ENCODE measurements around the gene LTC4S. TPM values are rescaled to one million over a fixed set of nuclear protein-coding genes. Genes with fewer than 3 reads are reported as not detected.

LTC4S gene
- total RNA-seq, 2 donors from 2014 or later: 5.3 to 5.4 TPM

GRCh38 chr5:179822444-179822990, 28.7 kb downstream of the LTC4S start:
- Histone ChIP-seq H3K27ac (no peak overlapping the region), H3K4me1 (peaks cover 61% of the 10 kb centered on the region), H3K27me3 (no peaks in the 10 kb centered on the region), H3K9me3 (no peaks in the 10 kb centered on the region), H3K36me3 (peaks cover 16% of the 10 kb centered on the region), H3K4me3 (peak overlapping the region; percentile 100), H3K9ac (ENCODE audit: low read depth in 2 of 2, low read length in 2 of 2) (peak overlapping the region; percentile 5 to 72)
- no peak for TF ChIP-seq CTCF (IDR thresholded peaks at IDR 0.05)
- intact Hi-C loops (cut with DNase I): no loop called here
- DNase-seq: no peak

GRCh38 chr5:179823937-179824744, 30.4 kb downstream of the LTC4S start:
- Histone ChIP-seq H3K9me3 (no peaks in the 10 kb centered on the region), H3K27me3 (no peaks in the 10 kb centered on the region), H3K4me1 (peaks cover 56% of the 10 kb centered on the region), H3K4me3 (no peak overlapping the region), H3K9ac (ENCODE audit: low read depth in 2 of 2, low read length in 2 of 2) (peak overlapping the region in 1 of 2 donors; percentile 46), H3K27ac (no peak overlapping the region), H3K36me3 (peaks cover 16% of the 10 kb centered on the region)
- intact Hi-C loops (cut with DNase I): no loop called here
- DNase-seq: peak; percentile 15
- TF ChIP-seq CTCF (IDR thresholded peaks at IDR 0.05): no peak

GRCh38 chr5:179824745-179825112, 30.9 kb downstream of the LTC4S start:
- H3K9me3 ChIP-seq: no peaks in the 10 kb centered on the region
- no peaks in the 10 kb centered on the region for H3K27me3 ChIP-seq
- peaks cover 16% of the 10 kb centered on the region for H3K36me3 ChIP-seq
- peaks cover 51% of the 10 kb centered on the region for H3K4me1 ChIP-seq
- H3K9ac ChIP-seq (ENCODE audit: low read depth in 2 of 2, low read length in 2 of 2): peak overlapping the region in 1 of 2 donors; percentile 70
- DNase-seq: no peak
- TF ChIP-seq CTCF (IDR thresholded peaks at IDR 0.05): no peak
- intact Hi-C loops (cut with DNase I): no loop called here
- H3K27ac ChIP-seq: no peak overlapping the region
- H3K4me3 ChIP-seq: no peak overlapping the region

GRCh38 chr5:179825655-179826182, 31.9 kb downstream of the LTC4S start:
- no peak overlapping the region for H3K4me3 ChIP-seq
- peak; percentile 80 for DNase-seq
- peak overlapping the region; percentile 60 for H3K27ac ChIP-seq
- TF ChIP-seq CTCF (IDR thresholded peaks at IDR 0.05): no peak
- H3K9ac ChIP-seq (ENCODE audit: low read depth in 2 of 2, low read length in 2 of 2): peak overlapping the region; percentile 26 to 70
- intact Hi-C loops (cut with DNase I): no loop called here
- H3K27me3 ChIP-seq: no peaks in the 10 kb centered on the region
- peaks cover 16% of the 10 kb centered on the region for H3K36me3 ChIP-seq
- H3K9me3 ChIP-seq: no peaks in the 10 kb centered on the region
- H3K4me1 ChIP-seq: peaks cover 45% of the 10 kb centered on the region

GRCh38 chr5:179827680-179828079, 33.9 kb downstream of the LTC4S start:
- Histone ChIP-seq H3K9me3 (no peaks in the 10 kb centered on the region), H3K4me3 (no peak overlapping the region), H3K4me1 (peaks cover 39% of the 10 kb centered on the region), H3K9ac (ENCODE audit: low read depth in 2 of 2, low read length in 2 of 2) (peak overlapping the region in 1 of 2 donors; percentile 57), H3K27me3 (no peaks in the 10 kb centered on the region), H3K36me3 (peaks cover 27% of the 10 kb centered on the region), H3K27ac (peak overlapping the region; percentile 60)
- DNase-seq: peak; percentile 83
- TF ChIP-seq CTCF (IDR thresholded peaks at IDR 0.05): peak; percentile 14
- intact Hi-C loops (cut with DNase I): no loop called here

All from colonic mucosa (tissue), 4 donors.